Panc1 (cell line): ENCODE data around the gene OTOGL.

Source experiments
- POLR2AphosphoS5 ChIP-seq: IDR thresholded peaks from 2 replicates; pipeline ENCODE4 v1.6.1; 2012; ENCODE audit warnings: mild to moderate bottlenecking, low read depth, low read length, moderate library complexity
- TF ChIP-seq, protein P1 (sequence below): fragments of 450-650 bp; IDR thresholded peaks from 2 replicates; pipeline ENCODE4 v1.5.1; 2017; ENCODE audit warnings: mild to moderate bottlenecking
- TF ChIP-seq, protein P2 (sequence below), 2 experiments: IDR thresholded peaks; 2 replicates each; pipeline ENCODE4 v1.6.1; 2011 to 2012; ENCODE audit warnings: low read depth in 2 of 2, control low read depth in 1 of 2, low read length in 1 of 2, mild to moderate bottlenecking in 1 of 2, moderate library complexity in 1 of 2; ENCODE audit not compliant: insufficient read depth in 1 of 2

DNA sequence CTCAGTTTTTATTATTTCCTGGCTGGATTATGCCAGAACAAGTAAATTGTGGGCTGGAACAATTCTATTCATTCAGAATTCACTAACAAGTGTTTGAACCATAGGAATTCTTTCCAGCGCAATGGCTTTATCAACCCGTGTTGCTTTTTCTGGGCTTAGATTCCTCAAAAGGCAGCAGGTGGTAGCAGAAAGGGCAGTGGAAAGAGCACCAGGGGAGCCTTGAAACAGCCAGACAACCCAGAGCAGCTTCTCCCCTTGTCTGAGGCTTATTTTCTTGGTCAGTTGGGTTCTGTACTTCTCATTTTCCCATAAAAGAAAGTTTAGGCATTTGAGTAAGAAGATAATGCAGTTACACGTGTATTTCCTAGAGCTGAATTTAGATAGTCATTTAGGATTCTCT lies 130.7 kb downstream of the OTOGL start:
- TF ChIP-seq, protein P1, sequence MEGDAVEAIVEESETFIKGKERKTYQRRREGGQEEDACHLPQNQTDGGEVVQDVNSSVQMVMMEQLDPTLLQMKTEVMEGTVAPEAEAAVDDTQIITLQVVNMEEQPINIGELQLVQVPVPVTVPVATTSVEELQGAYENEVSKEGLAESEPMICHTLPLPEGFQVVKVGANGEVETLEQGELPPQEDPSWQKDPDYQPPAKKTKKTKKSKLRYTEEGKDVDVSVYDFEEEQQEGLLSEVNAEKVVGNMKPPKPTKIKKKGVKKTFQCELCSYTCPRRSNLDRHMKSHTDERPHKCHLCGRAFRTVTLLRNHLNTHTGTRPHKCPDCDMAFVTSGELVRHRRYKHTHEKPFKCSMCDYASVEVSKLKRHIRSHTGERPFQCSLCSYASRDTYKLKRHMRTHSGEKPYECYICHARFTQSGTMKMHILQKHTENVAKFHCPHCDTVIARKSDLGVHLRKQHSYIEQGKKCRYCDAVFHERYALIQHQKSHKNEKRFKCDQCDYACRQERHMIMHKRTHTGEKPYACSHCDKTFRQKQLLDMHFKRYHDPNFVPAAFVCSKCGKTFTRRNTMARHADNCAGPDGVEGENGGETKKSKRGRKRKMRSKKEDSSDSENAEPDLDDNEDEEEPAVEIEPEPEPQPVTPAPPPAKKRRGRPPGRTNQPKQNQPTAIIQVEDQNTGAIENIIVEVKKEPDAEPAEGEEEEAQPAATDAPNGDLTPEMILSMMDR = no peak
- TF ChIP-seq, protein P2, sequence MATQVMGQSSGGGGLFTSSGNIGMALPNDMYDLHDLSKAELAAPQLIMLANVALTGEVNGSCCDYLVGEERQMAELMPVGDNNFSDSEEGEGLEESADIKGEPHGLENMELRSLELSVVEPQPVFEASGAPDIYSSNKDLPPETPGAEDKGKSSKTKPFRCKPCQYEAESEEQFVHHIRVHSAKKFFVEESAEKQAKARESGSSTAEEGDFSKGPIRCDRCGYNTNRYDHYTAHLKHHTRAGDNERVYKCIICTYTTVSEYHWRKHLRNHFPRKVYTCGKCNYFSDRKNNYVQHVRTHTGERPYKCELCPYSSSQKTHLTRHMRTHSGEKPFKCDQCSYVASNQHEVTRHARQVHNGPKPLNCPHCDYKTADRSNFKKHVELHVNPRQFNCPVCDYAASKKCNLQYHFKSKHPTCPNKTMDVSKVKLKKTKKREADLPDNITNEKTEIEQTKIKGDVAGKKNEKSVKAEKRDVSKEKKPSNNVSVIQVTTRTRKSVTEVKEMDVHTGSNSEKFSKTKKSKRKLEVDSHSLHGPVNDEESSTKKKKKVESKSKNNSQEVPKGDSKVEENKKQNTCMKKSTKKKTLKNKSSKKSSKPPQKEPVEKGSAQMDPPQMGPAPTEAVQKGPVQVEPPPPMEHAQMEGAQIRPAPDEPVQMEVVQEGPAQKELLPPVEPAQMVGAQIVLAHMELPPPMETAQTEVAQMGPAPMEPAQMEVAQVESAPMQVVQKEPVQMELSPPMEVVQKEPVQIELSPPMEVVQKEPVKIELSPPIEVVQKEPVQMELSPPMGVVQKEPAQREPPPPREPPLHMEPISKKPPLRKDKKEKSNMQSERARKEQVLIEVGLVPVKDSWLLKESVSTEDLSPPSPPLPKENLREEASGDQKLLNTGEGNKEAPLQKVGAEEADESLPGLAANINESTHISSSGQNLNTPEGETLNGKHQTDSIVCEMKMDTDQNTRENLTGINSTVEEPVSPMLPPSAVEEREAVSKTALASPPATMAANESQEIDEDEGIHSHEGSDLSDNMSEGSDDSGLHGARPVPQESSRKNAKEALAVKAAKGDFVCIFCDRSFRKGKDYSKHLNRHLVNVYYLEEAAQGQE (IDR thresholded peaks at IDR 0.05; ENCODE audit: insufficient read depth in 1 of 2, low read depth in 2 of 2, low read length in 1 of 2) = no peak
- TF ChIP-seq POLR2AphosphoS5 = no peak
